WTC11 (cell line): ENCODE data around the gene F13A1.

ENCODE experiments used
- CTCF ChIP-seq: fragments of 200-600 bp; IDR thresholded peaks from 2 replicates; pipeline ENCODE4 v1.8.0; 2022; ENCODE audit warnings: antibody characterized with exemption
- E2F5 ChIP-seq: sonication (generic); formaldehyde crosslinking; IDR thresholded peaks from 2 replicates; pipeline ENCODE4 v1.8.1; 2022; ENCODE audit warnings: mild to moderate bottlenecking, moderate library complexity, missing genetic modification reagents
- FOXP1 ChIP-seq: sonication (generic); formaldehyde crosslinking; IDR thresholded peaks from 2 replicates; pipeline ENCODE4 v1.8.0; 2022; ENCODE audit warnings: missing genetic modification reagents, mild to moderate bottlenecking, moderate library complexity, borderline replicate concordance
- JUN ChIP-seq: sonication (generic); formaldehyde crosslinking; IDR thresholded peaks from 2 replicates; pipeline ENCODE4 v1.8.0; 2023; ENCODE audit warnings: mild to moderate bottlenecking, missing genetic modification reagents
- MAX ChIP-seq: sonication (generic); formaldehyde crosslinking; IDR thresholded peaks from 2 replicates; pipeline ENCODE4 v1.8.0; 2022; ENCODE audit warnings: mild to moderate bottlenecking, missing genetic modification reagents
- NFYB ChIP-seq: sonication (generic); formaldehyde crosslinking; conservative IDR thresholded peaks from 2 replicates; pipeline ENCODE4 v1.8.0; 2022; ENCODE audit warnings: low read depth, missing genetic modification reagents
- PRDM15 ChIP-seq: sonication (generic); formaldehyde crosslinking; IDR thresholded peaks from 2 replicates; pipeline ENCODE4 v1.8.0; 2022; ENCODE audit warnings: missing genetic modification reagents
- ZNF138 ChIP-seq: sonication (generic); formaldehyde crosslinking; conservative IDR thresholded peaks from 2 replicates; pipeline ENCODE4 v1.8.1; 2022; ENCODE audit warnings: mild to moderate bottlenecking, moderate library complexity, missing genetic modification reagents
- ZNF232 ChIP-seq: sonication (generic); formaldehyde crosslinking; IDR thresholded peaks from 2 replicates; pipeline ENCODE4 v1.8.0; 2022; ENCODE audit warnings: mild to moderate bottlenecking, missing genetic modification reagents

GRCh38 chr6:6283746-6284145, 36.7 kb downstream of the F13A1 start:
- TF ChIP-seq CTCF (no peak), JUN (no peak), ZNF232 (CRISPR knock-in tag) (no peak), ZNF138 (no peak), FOXP1 (no peak), NFYB (CRISPR knock-in tag) (no peak), MAX (CRISPR knock-in tag) (no peak), PRDM15 (CRISPR knock-in tag) (no peak), E2F5 (CRISPR knock-in tag) (no peak)
